Hematopoietic multipotent progenitor cell treated with erythropoietin and hydrocortisone succinate and interleukin-3 and kit ligand, for 15 days (in vitro differentiated cells): Measurements from ENCODE around the gene MGME1.

ENCODE experiments used
- DNase-seq: peaks from one replicate; pipeline ENCODE4 v3.0.0-alpha.2; 2015; ENCODE audit warnings: low spot score

Gene MGME1

DNA sequence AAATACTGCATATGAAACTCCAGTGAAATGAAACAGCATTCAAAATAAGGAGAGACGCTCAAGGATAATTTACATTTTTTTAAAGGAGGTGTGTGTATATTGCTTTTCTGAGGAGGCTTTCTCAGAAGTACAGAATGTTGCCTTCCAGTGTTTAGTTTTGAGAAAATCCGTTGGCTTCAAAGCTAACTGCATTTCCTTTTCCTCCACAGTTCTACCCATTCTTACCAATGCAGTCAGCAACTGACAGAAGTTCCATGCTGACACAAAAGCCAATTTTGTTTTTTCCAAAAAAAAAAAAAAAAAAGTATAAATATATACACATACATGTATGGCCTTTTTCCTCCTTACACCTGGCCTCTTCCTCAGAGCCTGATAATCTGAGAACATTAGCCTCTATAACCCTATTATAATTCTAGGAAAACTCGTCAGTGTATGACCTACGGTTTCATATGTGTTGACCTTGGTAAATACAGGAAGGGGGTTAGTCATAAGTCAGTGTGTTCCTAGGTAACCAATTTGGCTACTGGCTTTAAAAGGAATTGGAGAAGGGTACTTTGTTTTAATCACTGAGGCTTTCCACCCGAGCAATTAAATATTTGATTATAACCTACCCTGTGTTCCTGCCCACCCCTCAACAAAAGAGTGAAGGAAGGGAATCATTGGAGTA lies 24.2 kb downstream of the MGME1 start:
- DNase-seq = no peak

DNA sequence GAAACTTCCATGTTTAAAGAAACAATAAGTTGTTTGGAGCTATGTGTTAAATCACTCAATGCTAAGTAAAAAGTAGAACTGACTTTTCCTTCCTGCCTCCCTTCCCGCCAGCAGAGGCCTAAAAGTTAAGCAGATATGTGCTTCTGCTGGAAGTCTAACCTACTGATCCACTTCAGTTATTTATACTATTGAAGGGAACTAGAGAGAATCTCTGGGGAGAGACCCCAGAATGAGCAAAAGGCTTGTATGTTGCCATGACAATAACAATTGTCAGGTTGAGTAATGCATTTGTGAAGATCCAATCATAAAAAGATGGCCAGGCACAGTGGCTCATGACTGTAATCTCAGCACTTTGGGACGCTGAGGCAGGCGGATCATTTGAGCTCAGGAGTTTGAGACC lies 24.7 kb downstream of the MGME1 start:
- DNase-seq = no peak

DNA sequence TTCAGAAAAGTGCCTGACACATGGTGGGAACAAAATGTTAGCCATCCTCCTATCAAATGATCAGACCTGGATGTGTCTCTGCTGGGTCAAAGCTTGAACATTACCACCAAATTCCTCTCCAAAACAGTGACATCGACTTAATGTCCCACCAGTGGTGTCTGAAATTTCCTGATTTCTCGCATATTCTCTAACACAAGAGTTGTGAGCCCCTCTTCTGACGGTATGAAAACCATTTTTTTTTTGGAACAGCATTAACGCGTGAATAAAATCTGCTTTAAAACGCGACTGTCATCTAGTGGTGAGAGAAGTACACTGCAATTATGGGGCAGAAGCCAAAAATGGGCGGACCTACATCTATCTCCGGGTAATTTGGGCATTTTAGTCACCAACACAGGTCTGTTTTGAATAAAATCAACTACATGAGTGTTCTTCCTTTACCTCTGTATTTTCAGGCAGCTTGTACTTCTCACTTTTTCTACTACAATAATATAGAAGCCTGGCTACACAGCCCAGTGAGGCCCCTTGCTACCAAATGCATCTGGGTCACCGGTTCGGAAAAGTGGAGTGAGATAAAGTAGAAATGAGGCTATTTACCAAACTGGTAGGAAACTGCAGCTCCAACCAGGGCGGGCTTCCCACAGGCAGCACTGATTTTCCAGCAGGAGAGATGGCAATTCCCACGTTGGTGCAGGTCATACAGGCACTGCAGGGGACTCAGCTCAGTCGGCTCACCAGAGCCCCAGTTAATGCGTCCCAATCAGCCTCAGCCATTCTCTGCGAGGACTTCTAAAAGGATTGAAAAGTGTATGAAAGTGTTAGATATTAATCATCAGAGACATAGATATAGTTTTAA lies 27.4 kb downstream of the MGME1 start:
- peak; percentile 79 for DNase-seq

DNA sequence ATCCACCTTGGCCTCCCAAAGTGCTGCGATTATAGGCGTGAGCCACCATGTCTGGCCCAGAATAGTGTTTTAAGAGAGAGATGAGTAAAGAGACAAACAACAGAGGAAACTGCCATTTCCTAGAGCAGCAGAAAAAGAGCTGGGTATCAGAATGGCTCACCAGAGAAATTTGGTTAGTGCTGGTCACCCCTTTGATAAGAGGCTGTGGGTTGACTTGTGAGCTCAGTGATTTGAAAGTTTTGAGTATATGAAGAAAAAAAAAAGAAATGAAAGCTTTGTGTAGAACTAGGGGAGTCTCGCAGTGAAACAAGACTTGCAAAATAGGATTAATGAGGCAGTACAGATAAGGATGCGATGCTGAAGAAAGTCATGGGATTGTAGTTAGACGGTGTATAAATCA lies 29.6 kb downstream of the MGME1 start:
- DNase-seq = no peak

DNA sequence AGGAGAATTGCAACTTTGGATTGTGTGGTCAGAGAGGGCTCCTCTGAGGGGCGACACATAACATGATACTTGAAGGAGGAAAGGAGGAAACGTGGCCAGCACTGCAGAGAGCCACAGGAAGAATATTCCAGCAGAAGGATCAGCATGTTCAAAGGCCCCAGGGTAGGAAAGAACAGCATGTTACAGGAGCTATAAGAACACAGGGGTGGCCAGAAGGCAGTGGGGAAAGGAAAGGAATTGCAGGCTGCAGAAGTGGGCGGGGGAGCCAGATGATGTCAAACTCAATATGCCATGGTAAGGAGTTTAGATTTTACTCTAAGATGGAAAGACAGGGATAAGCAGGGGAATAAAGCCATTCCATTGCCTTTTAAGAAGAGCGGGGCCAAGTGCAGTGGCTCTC lies 30.7 kb downstream of the MGME1 start:
- DNase-seq = no peak

DNA sequence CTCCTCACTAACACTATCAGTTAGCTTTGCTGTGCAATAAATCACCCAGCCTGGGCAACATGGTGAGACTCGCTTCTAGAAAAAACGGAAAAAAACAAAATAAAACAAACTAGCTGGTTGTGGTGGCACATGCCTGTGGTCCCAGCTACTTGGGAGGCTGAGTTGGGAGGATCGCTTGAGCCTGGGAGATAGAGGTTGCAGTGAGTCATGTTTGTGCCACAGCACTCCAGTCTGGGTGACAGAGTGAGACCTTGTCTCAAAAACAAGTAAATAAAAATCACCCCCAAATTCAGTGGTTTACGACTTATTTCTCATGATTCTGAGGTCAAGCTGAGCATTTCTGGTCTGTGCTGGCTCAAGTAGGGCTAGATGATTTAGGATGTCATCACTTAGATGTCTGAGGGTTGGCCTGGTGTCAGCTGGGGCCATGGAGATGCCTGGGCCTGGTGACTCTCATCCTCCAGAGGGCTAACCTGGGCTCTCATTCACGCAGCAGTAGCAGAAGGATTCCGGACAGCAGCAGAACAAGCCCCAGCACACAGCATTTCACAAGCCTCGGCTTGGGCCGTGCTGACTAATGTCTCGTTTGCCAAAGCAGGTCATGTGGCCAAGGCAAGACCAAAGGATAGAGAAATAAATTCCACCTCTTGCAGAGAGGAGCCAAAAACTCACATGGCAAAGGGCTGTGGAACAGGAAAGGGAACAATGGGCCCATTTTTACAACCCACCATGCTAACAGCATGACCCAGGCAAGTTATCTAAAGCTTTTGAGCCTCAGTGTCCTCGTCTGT lies 32.5 kb downstream of the MGME1 start:
- DNase-seq = no peak

DNA sequence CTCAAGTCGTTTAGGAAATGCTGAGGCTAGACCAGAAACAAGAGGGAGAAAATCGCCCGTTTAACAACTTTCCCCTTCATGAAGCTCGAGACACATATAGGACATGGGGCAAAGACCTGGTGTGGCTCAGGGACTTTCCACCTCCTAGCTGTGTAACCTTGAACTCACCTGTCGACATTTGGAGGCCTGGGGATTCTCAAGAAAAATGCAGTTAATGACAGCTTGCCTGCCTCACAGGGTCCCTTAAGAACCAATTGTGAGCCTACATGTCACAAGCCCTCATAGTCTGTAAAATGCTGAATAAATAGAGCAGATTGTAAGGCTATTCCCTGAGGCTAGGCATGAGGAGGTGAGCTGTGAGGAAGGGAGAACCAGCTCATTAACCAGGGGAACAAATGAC lies 35.1 kb downstream of the MGME1 start:
- DNase-seq = no peak

DNA sequence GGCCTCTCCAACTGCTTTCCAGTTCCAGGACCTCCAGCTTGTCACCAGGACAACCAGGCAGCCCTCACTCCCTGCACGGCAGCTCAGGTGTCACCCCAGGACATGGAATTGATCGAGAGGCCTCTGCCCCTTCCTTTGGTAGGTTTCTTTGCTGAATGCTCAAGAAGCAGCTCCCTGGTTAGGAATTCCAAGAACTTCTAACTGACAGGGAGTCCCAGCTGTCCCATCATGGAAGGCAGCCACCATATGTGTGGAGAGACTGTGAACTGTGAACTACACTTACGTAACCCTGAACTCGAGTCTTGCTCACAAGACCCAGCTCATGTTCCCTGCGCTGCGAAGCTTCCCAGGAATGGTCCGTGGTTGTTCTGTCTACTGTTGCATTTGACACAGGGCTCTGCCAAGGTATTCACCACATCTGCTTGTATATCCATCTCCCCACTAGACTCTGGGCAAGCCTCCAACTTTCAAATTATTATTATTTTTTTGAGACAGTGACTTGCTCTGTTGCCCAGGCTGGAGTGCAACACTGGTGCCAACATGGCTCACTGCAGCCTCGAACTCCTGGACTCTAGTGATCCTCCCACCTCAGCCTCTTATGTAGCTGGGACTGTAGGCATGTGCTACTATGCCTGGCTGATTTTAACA lies 35.7 kb downstream of the MGME1 start:
- DNase-seq = no peak

DNA sequence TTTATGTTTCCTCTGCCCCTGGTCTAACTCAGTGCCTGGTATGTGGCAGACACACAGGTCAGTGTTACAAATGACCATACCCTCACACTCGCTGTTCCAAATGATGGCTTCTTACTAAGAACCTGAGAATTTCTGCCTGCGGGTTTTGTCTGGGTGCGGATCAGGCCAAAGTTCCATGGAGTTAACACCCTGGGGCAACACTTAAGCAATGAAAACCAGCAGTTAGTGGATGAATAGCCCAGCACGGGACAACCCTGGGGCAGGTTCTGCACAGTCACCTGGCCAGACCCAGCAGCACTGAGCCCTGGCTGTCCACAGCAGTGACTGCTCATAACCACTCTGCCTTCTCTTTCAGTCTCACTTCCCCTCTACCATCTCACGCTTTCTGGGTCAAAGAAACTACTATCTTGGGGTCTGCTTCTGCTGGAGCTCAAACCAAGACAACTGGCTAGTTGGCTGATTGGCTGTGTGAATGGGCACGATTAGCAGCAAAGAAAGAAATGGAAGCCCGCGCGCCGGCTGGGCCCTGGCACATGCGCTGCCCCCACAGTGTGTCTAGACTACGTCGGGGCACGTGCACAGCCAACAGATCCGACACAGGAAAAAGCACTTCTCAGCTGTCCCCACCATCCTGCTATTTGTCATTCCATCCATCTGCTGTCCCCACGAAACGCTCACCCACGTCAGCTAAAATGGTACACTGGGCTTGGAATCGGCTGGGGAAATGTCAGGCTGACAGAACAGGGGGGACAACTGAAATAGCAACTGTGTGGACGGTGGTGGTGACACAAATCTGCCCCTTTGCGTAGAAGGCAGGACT lies 36.6 kb downstream of the MGME1 start:
- DNase-seq = no peak

DNA sequence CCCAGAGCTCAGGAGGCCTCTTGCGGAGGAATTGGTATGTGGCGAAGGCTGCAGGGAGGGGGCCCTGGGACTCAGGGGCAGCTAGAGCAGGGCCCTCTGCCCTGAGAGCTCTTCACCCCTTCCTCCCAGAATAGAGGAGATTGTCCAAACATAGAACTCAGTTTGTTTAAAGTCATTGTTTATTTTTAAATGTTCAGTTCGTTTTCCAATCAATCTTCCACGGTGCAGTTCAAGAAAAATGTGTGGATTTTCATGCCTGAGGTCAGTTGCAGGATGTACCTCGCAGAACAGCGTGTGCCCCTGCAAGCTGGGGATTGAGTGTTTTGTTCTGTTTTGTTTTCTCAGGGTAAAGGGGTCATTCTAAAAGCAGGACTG lies 37.2 kb downstream of the MGME1 start:
- DNase-seq = no peak

DNA sequence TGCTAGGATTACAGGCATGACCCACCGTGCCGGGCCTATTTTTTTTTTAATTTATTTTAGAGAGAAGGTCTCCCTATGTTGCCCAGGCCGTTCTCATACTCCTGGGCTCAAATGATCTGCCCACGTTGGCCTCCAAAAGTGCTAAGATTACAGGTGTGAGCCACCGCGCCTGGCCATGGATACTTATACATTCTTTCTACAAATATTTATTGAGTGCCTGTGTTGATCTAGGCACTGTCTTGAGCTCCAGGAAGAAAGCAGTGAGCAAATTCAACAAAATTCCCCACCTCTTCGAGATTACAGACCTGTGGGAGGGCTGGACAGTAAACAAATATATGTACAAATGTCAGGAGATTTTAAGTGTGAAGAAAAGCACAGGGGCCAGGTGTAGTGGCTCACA lies 37.9 kb downstream of the MGME1 start:
- no peak for DNase-seq

DNA sequence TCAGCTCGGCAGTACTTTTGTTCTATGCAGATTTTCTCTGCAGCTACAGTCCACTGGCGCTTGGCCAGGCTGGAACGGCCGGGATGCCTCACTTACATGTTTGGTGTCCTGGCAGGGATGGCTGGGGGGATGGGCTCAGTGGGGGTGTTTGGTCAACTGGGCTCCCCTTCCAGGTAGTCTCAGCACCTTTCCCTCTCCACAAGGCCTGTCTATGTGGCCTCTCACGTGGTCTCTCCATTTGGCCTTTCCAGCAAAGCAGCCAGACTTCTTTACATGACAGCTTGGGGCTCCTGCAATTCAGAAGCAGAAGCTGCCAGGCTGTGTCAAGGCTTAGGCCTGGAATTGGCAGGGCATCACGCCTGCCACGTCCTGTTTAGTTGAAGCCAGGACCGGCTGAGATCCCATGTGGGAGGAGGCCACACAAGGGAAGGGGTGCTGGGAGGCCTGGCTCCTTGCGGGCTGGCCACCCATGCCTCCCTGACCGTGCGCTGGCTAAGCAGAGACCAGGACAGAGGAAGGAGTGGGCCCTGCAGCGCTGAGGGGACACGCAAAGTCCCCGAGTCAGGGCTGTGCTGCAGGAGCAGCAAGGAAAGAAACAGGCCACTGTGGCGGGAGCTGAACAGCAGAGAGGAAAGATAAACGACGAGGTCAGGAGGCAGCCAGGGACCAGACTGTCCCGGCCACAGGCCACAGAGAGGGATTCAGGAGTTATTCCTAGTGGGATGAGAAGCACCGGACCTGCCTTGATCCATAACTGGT lies 38.9 kb downstream of the MGME1 start:
- no peak for DNase-seq

DNA sequence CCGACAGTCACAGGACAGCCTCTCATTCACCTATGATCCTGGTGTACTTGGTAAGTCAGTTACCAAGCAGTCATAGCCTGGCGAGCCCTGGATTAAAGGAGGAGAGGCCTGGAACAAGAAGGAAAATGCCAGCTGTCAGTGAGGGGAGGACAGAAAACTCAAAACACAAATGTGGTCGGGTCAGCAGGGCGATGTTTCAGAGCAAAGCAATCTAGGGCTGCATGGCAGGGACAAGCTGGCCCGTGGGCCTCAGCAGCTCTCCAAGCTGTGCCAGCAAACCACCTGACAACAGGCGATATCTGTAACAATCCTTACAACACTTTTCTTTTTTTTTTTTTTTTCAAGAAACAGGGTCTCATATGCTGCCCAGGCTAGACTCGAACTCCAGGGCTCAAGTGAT lies 40.3 kb downstream of the MGME1 start:
- DNase-seq = no peak

DNA sequence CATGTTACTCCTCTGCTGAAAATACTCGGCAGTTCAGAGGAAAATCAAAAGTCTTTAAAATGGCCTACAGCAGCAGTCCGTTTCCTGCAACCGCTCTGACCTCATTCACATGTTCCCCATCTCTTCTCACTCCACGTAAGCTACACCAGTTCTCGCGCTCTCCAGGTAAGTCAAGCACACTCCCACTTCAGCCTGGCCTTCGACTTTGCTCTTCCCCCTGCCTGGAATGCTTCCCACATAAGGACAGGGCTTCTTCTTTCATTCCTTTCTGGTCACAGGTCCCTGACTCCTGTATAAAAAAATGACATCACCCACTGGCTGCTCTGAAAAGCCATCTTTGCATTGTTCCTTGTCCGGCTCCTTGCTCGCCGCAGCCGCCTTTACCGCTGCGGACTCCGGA lies 42.7 kb downstream of the MGME1 start:
- DNase-seq = no peak

DNA sequence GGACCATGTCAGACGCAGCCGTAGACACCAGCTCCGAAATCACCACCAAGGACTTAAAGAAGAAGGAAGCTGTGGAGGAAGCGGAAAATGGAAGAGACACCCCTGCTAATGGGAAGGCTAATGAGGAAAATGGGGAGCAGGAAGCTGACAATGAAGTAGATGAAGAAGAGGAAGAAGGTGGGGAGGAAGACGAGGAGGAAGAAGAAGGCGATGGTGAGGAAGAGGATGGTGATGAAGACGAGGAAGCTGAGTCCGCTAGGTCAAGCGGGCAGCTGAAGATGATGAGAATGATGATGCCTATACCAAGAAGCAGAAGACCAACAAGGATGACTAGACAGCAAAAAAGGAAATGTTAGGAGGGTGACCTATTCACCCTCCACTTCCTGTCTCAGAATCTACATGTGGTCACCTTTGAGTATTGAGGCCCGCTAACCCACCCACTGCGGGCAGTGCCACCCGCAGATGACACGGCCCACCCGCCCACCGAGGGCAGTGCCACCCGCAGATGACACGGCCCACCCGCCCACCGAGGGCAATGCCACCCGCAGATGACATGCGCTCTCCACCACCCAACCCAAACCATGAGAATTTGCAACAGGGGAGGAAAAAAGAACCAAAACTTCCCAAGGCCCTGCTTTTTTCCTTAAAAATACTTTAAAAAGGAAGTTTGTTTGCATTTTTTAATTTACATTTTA lies 43.3 kb downstream of the MGME1 start:
- no peak for DNase-seq

DNA sequence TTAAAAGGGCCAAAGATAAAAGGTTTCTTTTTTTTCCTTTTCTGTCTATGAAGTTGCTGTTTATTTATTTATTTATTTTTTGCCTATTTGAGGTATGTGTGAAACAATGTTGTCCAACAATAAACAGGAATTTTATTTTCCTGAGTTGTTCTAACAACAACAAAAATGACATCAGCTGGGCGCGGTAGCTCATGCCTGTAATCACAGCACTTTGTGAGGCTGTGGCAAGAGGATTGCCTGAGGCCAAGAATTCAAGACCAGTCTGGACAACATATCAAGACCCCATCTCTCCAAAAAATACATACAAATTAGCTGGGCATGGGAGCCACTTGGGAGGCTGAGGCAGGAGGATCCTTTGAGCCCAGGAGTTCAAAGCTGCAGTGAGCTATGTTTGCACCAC lies 44.1 kb downstream of the MGME1 start:
- no peak for DNase-seq

DNA sequence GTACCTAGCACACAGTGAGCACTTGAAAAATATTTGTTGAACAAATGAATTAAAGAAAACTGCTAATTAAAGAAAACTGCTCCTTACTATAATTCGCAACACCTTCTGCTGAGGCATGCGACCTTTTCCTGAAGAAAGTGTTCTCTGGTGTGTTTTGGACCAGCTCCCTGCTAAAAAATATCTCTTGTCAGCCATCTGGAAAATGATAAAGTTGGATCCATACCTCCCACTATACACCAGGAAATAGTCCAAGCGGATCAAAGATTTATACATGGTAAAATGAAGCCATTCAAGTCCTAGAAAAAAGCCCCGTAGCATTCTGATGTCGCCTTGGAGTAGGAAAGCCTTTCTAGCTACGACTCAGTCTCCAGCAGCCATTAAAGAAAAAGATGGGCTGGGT lies 45.6 kb downstream of the MGME1 start:
- DNase-seq = no peak

DNA sequence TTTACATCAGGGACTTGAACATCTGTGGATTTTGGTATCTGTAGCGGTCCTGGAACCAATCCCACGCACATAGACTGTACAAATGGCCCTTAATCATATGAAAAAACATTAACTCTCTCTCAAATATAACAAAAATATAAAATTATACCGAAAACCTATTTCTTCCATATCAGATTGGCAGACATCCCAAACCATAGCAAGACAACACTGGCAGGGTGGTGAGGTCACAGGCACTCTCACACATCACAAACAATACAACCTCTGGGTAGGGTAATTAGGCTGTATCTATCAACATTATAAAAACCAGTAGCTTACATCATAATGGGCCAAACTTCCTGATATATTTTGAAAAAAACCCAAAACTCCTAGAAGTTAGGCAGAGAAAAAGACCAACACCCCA lies 48.0 kb downstream of the MGME1 start:
- no peak for DNase-seq

DNA sequence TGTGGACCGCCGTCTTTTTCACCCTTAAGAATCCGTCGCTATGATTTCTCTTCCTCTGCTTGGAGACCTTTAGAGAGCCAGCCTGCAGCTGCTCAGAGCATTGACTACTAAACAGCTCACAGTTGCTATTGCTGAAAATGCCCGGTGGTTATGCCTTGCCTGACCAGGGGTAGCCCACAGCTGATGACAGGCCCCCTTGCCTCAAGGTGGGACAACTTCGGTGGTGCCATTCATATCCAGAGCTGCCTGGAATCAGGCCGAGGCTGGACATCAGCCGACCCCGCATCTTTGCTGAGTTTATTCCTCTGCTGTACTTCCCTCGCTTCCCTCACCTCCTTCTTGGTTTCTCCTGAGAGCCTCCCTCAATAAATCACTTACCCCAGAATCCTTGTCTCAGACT lies 49.3 kb downstream of the MGME1 start:
- DNase-seq = no peak

DNA sequence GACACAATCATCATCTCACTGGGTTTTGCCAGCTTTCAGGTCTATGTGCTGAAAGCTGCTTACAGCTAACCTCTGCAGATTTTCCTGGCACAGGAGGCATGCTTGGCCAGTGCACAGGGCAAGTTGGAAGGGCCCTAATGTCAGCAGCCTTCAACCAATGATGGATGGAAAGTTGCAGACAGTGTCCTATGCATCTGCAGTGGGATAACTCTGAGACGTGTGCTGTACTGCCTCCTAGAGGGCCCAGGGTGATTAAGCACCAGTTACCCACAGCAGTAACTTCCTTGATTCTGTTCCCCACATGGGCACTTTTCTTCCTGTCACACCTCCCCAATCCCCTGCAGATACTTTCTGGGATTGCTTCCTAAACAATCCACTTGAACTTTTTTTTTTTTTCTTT lies 50.2 kb downstream of the MGME1 start:
- peak; percentile 18 for DNase-seq
